ENCODE results near the gene SEMA5B. TPM values are rescaled to one million over a fixed set of nuclear protein-coding genes. Genes with fewer than 3 reads are reported as not detected.

The SEMA5B gene
- total and polyA plus RNA-seq, 2 donors (not counting 1 experiment from before 2014, with no cell fraction given), result not detected

DNA sequence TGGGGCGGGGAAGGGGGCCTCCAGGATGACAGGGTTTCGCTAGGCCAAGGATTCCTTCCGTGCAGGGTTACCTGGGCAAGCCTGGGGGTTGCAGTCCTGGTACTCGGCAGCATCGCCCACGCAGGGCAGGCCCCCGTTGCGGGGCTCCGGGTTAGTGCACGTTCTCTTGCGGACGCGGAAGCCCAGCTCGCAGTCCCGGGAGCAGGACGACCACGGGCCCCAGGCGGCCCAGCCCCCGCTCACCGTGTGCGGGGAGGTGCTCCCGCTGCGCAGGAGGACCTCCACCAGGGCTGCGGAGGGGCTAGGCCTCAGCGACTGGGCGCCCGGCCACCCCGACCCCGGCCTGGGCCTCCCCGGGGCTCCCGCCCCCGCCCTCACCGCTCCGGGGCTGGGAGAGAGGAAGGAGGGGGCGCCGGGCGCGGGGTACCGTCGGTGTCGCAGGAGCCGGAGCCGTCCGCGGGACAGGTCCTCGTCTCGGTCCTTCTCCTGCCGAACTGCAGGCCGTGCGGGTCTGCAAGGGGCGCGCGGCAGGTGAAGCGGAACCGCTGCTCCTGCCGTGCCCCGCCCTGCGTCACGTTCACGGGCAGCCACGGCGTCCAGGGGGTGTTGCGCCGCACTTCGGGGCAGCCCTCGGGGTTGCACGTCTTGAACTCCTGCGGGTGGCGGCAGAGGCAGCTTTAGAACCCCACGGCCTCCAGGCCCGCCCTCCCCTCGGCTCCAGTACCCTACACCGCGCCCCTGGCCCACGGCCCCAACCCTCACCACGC lies 114.6 kb downstream of the SEMA5B start:
- peaks cover 21% of the 10 kb centered on the region for H3K4me1 Mint-ChIP-seq

More for the DNA sequence above, 114.6 kb downstream of the SEMA5B start:
- H3K9ac ChIP-seq (ENCODE audit: low read length), result peak overlapping the region; percentile 23
- intact Hi-C loops (cut with micrococcal nuclease), result no loop called here
- no peaks in the 10 kb centered on the region for H3K36me3 ChIP-seq (replicated peaks in 1 of 2; ENCODE audit: control extremely low read depth in 1 of 2, control insufficient read depth in 1 of 2, extremely low read depth in 1 of 2, insufficient read depth in 2 of 2, low read length in 1 of 2)
- no peak overlapping the region for H3K27ac ChIP-seq (ENCODE audit: low read length in 2 of 2)
- no peaks in the 10 kb centered on the region for H3K79me2 ChIP-seq (ENCODE audit: control insufficient read depth, insufficient read depth, low read length)
- Mint-ChIP-seq H3K27ac (no peak overlapping the region), H3K9me3 (ENCODE audit: insufficient read depth) (no peaks in the 10 kb centered on the region), H3K27me3 (peaks cover 19% of the 10 kb centered on the region), H3K4me3 (peak overlapping the region; percentile 29)
- ATAC-seq (ENCODE audit: low read depth) (no peak), DNase-seq (no peak)
- TF ChIP-seq CTCF (IDR thresholded peaks at IDR 0.05) (no peak), EZH2 (IDR thresholded peaks at IDR 0.05; ENCODE audit: borderline replicate concordance, insufficient read depth, low read depth, low read length, poor library complexity, severe bottlenecking) (no peak)
- peaks cover 0 to 23% (median 3%) of the 10 kb centered on the region in 4 experiments for H3K27me3 ChIP-seq (replicated peaks in 1 of 4; ENCODE audit: control extremely low read depth in 1 of 4, control insufficient read depth in 3 of 4, insufficient read depth in 4 of 4, low read length in 3 of 4)
- ChIA-PET POLR2A (no interaction called here), CTCF (no interaction called here)
- H4K20me1 ChIP-seq (ENCODE audit: control insufficient read depth, insufficient read depth, low read length, poor library complexity, severe bottlenecking), result no peaks in the 10 kb centered on the region
- 38% methylated on average over 75 of the region's 76 CpGs for WGBS (ENCODE audit: insufficient coverage)
- H3K4me1 ChIP-seq (ENCODE audit: control insufficient read depth in 2 of 2, insufficient read depth in 2 of 2, low read length in 2 of 2), result peaks cover 18 to 20% of the 10 kb centered on the region in 2 donors
- H3K4me2 ChIP-seq (replicated peaks; ENCODE audit: low read depth, low read length, poor library complexity, severe bottlenecking), result peak overlapping the region; percentile 67
- H3K9me3 ChIP-seq (ENCODE audit: control extremely low read depth in 1 of 3, control insufficient read depth in 2 of 3, insufficient read depth in 1 of 3, low read length in 2 of 3), result no peaks in the 10 kb centered on the region
- H3K4me3 ChIP-seq (ENCODE audit: control extremely low read depth in 1 of 5, extremely low read depth in 1 of 5, insufficient read depth in 1 of 5, low read depth in 2 of 5, low read length in 4 of 5), result peak overlapping the region in 3 of 5 experiments; percentile 7 to 41 (median 33)
- H2AFZ ChIP-seq (ENCODE audit: insufficient read depth, low read depth, low read length, poor library complexity, severe bottlenecking), result peak overlapping the region; percentile 74
